IMR-90 (cell line): Measurements from ENCODE around the gene RAD18.

Source experiments
- MXI1 ChIP-seq: IDR thresholded peaks from 2 replicates; pipeline ENCODE4 v1.6.1; 2012; ENCODE audit warnings: low read depth, mild to moderate bottlenecking, low read length, moderate library complexity, borderline replicate concordance
- POLR2A ChIP-seq: IDR thresholded peaks from 2 replicates; pipeline ENCODE4 v1.6.1; 2012; ENCODE audit warnings: mild to moderate bottlenecking, low read depth, low read length
- RFX5 ChIP-seq: IDR thresholded peaks from 2 replicates; pipeline ENCODE4 v1.8.0; 2012; ENCODE audit warnings: low read depth, mild to moderate bottlenecking, low read length, moderate library complexity
- TF ChIP-seq, protein P1 (sequence below): conservative IDR thresholded peaks from 2 replicates; pipeline ENCODE4 v1.5.1; 2012; ENCODE audit warnings: mild to moderate bottlenecking, low read depth, low read length, improper control_type of control experiment

GRCh38 chr3:8882642-8883041 lies 80.6 kb downstream of the RAD18 start:
- TF ChIP-seq RFX5 (no peak), MXI1 (no peak), POLR2A (no peak)
- TF ChIP-seq, protein P1, sequence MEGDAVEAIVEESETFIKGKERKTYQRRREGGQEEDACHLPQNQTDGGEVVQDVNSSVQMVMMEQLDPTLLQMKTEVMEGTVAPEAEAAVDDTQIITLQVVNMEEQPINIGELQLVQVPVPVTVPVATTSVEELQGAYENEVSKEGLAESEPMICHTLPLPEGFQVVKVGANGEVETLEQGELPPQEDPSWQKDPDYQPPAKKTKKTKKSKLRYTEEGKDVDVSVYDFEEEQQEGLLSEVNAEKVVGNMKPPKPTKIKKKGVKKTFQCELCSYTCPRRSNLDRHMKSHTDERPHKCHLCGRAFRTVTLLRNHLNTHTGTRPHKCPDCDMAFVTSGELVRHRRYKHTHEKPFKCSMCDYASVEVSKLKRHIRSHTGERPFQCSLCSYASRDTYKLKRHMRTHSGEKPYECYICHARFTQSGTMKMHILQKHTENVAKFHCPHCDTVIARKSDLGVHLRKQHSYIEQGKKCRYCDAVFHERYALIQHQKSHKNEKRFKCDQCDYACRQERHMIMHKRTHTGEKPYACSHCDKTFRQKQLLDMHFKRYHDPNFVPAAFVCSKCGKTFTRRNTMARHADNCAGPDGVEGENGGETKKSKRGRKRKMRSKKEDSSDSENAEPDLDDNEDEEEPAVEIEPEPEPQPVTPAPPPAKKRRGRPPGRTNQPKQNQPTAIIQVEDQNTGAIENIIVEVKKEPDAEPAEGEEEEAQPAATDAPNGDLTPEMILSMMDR: no peak
